ENCODE data around the gene DHRS4.
"Not testable (repeated sequence)": the region's sequence is repeated elsewhere in the genome, so short reads cannot be mapped to it uniquely, and the experiment has no call there.

DNA sequence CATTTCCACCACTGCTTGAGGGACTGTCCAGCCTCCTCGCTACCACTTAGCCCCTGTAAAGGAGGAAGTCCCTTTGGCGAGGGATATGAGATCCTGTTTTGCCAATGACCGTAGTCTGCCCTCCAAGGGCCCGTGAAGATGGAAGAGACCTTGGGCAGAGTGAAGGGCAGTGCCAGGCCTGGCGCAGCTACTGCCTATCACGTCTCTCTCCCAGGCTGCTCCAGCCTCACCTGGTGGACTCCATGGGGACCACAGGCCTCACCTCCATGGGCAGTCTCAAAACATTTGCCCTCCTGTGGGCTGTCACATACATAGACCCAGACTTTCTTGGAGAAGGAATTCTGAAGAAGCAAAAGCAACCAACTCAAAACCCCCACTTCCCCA, 34.6 kb downstream of the DHRS4 start:
- TF ChIP-seq, protein P1, sequence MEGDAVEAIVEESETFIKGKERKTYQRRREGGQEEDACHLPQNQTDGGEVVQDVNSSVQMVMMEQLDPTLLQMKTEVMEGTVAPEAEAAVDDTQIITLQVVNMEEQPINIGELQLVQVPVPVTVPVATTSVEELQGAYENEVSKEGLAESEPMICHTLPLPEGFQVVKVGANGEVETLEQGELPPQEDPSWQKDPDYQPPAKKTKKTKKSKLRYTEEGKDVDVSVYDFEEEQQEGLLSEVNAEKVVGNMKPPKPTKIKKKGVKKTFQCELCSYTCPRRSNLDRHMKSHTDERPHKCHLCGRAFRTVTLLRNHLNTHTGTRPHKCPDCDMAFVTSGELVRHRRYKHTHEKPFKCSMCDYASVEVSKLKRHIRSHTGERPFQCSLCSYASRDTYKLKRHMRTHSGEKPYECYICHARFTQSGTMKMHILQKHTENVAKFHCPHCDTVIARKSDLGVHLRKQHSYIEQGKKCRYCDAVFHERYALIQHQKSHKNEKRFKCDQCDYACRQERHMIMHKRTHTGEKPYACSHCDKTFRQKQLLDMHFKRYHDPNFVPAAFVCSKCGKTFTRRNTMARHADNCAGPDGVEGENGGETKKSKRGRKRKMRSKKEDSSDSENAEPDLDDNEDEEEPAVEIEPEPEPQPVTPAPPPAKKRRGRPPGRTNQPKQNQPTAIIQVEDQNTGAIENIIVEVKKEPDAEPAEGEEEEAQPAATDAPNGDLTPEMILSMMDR (conservative IDR thresholded peaks at IDR 0.05; ENCODE audit: low read depth, low read length): not testable (repeated sequence)
- not testable (repeated sequence) for TF ChIP-seq EZH2 (IDR thresholded peaks at IDR 0.05; ENCODE audit: borderline replicate concordance, low read depth, low read length, poor library complexity, severe bottlenecking)

All from A673 (cell line).